Upper lobe of right lung (tissue), 1 donor: Measurements from ENCODE around the gene MYO1E. TPM values are rescaled to one million over a fixed set of nuclear protein-coding genes. Genes with fewer than 3 reads are reported as not detected.

Experiments used
- ATAC-seq: fragments of 200-7000 bp; cut with Tn5 transposase; one replicate; pipeline ENCODE4 v1.9.1; 2020; ENCODE audit warnings: mild to moderate bottlenecking, moderate library complexity
- DNase-seq: peaks from one replicate; pipeline ENCODE4 v3.0.0-alpha.2; 2020
- H3K27ac ChIP-seq: fragments of 200-600 bp; one replicate; pipeline ENCODE4 v1.8.0; 2022
- H3K27me3 ChIP-seq: fragments of 200-600 bp; one replicate; pipeline ENCODE4 v1.8.0; 2022; ENCODE audit warnings: mild to moderate bottlenecking
- H3K36me3 ChIP-seq: fragments of 200-600 bp; one replicate; pipeline ENCODE4 v1.8.0; 2022
- H3K4me1 ChIP-seq: fragments of 200-600 bp; one replicate; pipeline ENCODE4 v1.8.0; 2022
- H3K4me3 ChIP-seq: fragments of 200-600 bp; one replicate; pipeline ENCODE4 v1.8.0; 2022; ENCODE audit warnings: mild to moderate bottlenecking
- H3K9me3 ChIP-seq: fragments of 200-600 bp; one replicate; pipeline ENCODE4 v1.8.0; 2022
- intact Hi-C: fragments of 100-400 bp; cut with DNase I; formaldehyde crosslinking; loops from one replicate; pipeline ENCODE4 v1.11.0; 2022
- total RNA-seq: library from RNA; stranded (reverse); fragmentation: NEBNext Ultra II Directional; extraction: Animal tissue kit (Norgen Biotek cat#: 25700); gene quantifications from one replicate; pipeline ENCODE4 v1.2.1, GENCODE V29; 2021
- TF ChIP-seq, protein P1 (sequence below): fragments of 200-600 bp; IDR thresholded peaks from one replicate; pipeline ENCODE4 v1.8.0; 2022; ENCODE audit warnings: antibody characterized with exemption
- donor health status: DM: no; HTN: yes; CAD: no; lungs with severe emphysema.

MYO1E gene
- total RNA-seq, 1 donor from 2014 or later = 98.4 TPM

DNA sequence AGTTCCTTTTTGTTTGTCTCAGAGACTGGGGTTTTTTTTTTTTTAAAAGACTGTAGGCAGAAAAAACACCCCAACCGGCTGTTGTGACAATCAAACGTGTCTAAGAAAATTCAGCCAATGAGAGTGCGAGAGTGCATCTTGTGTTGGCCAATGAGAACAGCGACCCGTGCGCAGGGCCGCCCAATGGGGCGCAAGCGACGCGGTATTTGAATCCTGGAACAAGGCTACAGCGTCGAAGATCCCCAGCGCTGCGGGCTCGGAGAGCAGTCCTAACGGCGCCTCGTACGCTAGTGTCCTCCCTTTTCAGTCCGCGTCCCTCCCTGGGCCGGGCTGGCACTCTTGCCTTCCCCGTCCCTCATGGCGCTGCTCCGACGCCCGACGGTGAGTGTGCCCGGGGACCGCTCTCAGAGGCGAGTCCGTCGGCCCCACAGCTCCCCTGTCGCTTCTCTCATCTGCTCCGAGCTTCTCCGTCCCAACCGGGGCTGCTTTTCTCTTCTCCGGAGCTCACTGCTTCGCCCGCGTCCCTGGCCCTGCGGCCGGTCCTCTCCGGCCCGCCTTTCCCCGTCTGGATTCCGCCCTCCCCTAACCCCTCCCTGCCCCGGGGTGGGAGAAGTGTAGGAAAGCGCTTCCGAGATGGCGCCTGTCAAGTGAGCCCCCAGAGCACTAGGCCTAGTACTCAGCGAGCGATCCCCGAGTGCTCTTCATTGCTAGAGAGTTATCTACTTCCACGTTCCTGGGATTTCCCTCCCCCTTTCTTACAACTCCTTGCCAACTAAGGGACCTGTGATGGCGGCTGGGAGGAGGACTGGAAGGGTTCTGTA lies 267.5 kb downstream of the MYO1E start, which contains the start of gene CCNB2:
Gene CCNB2, plus strand, starts transcription at position 235 of the 821 bp plus-strand sequence. Its CDS starts 123 bp downstream, at position 358.
- DNase-seq = peak; percentile 89
- Histone ChIP-seq H3K4me1 (peaks cover 5% of the 10 kb centered on the region), H3K27me3 (no peaks in the 10 kb centered on the region), H3K4me3 (peak within 1 kb of the TSS; percentile 68), H3K36me3 (no peaks in the 10 kb centered on the region), H3K27ac (peak within 1 kb of the TSS; percentile 19), H3K9me3 (no peaks in the 10 kb centered on the region)
- peak; percentile 99 for ATAC-seq
- intact Hi-C loops = no loop called here
- TF ChIP-seq, protein P1, sequence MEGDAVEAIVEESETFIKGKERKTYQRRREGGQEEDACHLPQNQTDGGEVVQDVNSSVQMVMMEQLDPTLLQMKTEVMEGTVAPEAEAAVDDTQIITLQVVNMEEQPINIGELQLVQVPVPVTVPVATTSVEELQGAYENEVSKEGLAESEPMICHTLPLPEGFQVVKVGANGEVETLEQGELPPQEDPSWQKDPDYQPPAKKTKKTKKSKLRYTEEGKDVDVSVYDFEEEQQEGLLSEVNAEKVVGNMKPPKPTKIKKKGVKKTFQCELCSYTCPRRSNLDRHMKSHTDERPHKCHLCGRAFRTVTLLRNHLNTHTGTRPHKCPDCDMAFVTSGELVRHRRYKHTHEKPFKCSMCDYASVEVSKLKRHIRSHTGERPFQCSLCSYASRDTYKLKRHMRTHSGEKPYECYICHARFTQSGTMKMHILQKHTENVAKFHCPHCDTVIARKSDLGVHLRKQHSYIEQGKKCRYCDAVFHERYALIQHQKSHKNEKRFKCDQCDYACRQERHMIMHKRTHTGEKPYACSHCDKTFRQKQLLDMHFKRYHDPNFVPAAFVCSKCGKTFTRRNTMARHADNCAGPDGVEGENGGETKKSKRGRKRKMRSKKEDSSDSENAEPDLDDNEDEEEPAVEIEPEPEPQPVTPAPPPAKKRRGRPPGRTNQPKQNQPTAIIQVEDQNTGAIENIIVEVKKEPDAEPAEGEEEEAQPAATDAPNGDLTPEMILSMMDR = no peak

DNA sequence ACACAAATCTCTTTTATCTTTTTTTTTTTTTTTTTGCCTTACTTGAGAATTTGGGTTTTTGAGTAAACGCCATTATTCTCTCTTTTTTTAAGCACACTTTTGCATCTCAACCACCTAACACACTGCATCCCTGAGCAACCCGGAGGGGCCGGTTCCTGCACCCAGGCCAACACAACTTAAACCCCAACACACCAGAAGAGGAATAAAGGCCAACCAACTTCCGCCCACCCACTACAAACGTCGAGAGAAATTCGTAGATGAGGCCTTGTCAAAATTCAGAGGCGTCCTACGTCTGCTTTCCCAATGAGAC lies 268.1 kb downstream of the MYO1E start:
- Histone ChIP-seq H3K4me3 (peak overlapping the region; percentile 68), H3K9me3 (no peaks in the 10 kb centered on the region), H3K27ac (peak overlapping the region; percentile 19), H3K27me3 (no peaks in the 10 kb centered on the region), H3K4me1 (peaks cover 5% of the 10 kb centered on the region), H3K36me3 (no peaks in the 10 kb centered on the region)
- intact Hi-C loops = no loop called here
- TF ChIP-seq, protein P1 = no peak
- no peak for ATAC-seq
- no peak for DNase-seq

DNA sequence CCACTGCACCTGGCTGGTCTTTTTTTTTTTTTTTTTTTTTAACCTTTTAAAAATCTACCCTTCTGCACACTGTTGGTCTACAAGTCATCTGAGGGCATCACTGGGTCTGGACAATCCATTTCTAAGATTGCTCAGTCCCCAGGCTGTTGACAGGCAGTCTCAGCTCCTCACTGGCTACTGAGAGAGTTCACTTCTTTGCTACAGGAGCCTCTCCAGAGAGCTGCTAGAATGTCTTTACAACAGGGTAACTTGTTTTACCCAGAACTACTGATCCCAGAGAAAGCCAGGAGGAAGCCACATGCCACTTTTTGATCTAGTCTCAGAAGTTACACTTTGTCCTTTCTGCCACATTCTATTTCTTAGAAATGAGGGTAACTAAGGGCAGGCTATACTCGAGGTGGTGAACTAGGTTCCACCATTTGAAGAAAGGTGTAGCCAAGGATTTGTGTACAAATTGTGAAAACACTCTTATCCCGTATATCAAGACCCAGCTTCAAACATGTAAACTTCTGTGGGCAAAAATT lies 273.4 kb downstream of the MYO1E start:
- DNase-seq (no peak), ATAC-seq (no peak)
- Histone ChIP-seq H3K9me3 (no peaks in the 10 kb centered on the region), H3K4me1 (peaks cover 2% of the 10 kb centered on the region), H3K4me3 (no peak overlapping the region), H3K27ac (no peak overlapping the region), H3K27me3 (no peaks in the 10 kb centered on the region), H3K36me3 (peaks cover 34% of the 10 kb centered on the region)
- intact Hi-C loops = no loop called here
- TF ChIP-seq, protein P1 = no peak

DNA sequence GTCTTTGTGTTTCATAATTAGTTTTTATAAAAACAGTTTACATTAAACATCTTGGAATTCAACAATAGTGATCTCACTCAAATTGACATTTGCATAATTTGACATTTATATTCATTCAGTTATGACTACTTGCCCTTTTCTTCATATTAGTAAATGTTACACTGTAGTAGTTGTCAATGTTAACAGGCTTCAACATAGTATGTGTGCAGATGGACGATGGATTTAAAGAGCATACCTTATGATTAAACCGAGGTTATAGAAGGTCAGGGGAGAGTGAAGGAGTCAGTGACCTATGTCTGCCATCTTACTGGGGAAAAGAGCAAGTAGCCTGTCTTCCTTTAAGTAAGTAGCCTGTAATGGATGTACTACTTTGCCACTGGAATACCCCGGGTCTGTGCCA lies 276.2 kb downstream of the MYO1E start:
- no peak overlapping the region for H3K4me3 ChIP-seq
- no peaks in the 10 kb centered on the region for H3K9me3 ChIP-seq
- H3K36me3 ChIP-seq = peaks cover 61% of the 10 kb centered on the region
- DNase-seq (no peak), ATAC-seq (no peak)
- intact Hi-C loops = no loop called here
- TF ChIP-seq, protein P1 = no peak
- H3K27ac ChIP-seq = no peak overlapping the region
- H3K4me1 ChIP-seq = no peaks in the 10 kb centered on the region
- no peaks in the 10 kb centered on the region for H3K27me3 ChIP-seq

DNA sequence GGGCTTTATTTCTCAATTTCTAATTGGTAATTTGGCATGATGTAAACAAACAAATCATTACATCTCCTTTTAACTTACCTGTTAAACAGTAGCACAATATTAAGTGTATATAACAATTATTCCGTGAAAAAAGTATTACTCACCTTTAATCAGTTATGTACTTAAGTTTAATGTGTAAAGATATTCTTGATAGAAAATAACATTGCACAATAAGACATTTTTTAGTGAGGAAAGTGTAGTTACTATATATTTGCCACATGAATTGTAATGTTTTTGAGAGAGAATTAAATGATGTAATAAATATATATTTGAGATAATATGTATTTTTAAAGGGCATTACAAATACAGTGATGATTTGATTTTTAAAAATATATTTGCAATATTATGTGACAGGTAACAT lies 278.6 kb downstream of the MYO1E start:
- no peak for DNase-seq
- TF ChIP-seq, protein P1 = no peak
- Histone ChIP-seq H3K4me3 (no peak overlapping the region), H3K4me1 (no peaks in the 10 kb centered on the region), H3K27me3 (no peaks in the 10 kb centered on the region), H3K9me3 (no peaks in the 10 kb centered on the region), H3K36me3 (peaks cover 85% of the 10 kb centered on the region), H3K27ac (no peak overlapping the region)
- intact Hi-C loops = no loop called here
- ATAC-seq = no peak
